Esophagus squamous epithelium (tissue), 4 donors: ENCODE data around the gene TMEM272.

Experiments used
- POLR2A ChIP-seq, 4 donors: fragments of 450-650 bp; IDR thresholded peaks; one replicate each; pipeline ENCODE4 v1.6.1; 2017; ENCODE audit warnings: antibody characterized with exemption in 4 of 4, mild to moderate bottlenecking in 4 of 4, moderate library complexity in 3 of 4
- TF ChIP-seq, protein P1 (sequence below), 6 experiments: fragments of 450-650 bp in 4 of 6; fragments of 200-600 bp in 2 of 6; sonication (generic) in 2 of 6; IDR thresholded peaks; one replicate each; pipeline ENCODE4 v1.5.1; 2016 to 2019; ENCODE audit warnings: antibody characterized with exemption in 6 of 6, mild to moderate bottlenecking in 4 of 6, moderate library complexity in 4 of 6

DNA sequence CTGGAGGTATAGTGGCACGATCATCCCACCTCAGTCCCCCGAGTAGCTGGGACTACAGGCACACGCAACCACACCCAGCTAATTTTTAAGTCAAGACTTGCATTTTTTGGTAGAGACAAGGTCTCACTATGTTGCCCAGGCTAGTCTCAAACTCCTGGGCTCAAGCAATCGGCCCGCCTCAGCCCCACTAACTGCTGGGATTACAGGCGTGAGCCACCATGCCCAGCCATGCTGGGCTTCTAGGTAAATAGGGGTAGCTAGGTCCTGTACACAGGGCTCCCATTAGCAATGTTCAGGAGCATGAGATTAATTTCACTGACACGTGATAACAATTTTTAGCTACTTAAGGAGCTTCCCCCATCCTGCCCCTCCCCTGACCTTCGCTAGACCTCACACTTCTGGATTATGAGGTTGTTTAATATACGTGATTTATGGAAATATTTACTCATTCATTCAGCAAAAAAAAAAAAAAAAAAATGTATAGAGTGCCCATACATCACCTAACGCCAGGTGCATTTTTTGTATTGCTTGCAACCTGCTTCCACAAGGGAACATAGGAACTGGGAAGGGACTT lies 19.2 kb downstream of the TMEM272 start:
- TF ChIP-seq, protein P1, sequence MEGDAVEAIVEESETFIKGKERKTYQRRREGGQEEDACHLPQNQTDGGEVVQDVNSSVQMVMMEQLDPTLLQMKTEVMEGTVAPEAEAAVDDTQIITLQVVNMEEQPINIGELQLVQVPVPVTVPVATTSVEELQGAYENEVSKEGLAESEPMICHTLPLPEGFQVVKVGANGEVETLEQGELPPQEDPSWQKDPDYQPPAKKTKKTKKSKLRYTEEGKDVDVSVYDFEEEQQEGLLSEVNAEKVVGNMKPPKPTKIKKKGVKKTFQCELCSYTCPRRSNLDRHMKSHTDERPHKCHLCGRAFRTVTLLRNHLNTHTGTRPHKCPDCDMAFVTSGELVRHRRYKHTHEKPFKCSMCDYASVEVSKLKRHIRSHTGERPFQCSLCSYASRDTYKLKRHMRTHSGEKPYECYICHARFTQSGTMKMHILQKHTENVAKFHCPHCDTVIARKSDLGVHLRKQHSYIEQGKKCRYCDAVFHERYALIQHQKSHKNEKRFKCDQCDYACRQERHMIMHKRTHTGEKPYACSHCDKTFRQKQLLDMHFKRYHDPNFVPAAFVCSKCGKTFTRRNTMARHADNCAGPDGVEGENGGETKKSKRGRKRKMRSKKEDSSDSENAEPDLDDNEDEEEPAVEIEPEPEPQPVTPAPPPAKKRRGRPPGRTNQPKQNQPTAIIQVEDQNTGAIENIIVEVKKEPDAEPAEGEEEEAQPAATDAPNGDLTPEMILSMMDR (IDR thresholded peaks at IDR 0.05), result no peak
- TF ChIP-seq POLR2A (IDR thresholded peaks at IDR 0.05), result no peak
